H9 (cell line): ENCODE measurements around the gene RBKS. TPM values are rescaled to one million over a fixed set of nuclear protein-coding genes. Genes with fewer than 3 reads are reported as not detected.

ENCODE experiments used
- DNase-seq: peaks from one replicate; pipeline ENCODE4 v3.0.0-alpha.2; 2017
- H2AFZ ChIP-seq: one replicate; pipeline ENCODE4 v1.6.1; 2013; ENCODE audit warnings: mild to moderate bottlenecking, low read length, control low read depth, moderate library complexity
- H2AK5ac ChIP-seq: 2 replicates; pipeline ENCODE4 v1.6.1; 2013; ENCODE audit warnings: low read length, control low read depth, mixed read lengths; ENCODE audit not compliant: insufficient read length
- H2BK120ac ChIP-seq: one replicate; pipeline ENCODE4 v1.6.1; 2013; ENCODE audit warnings: low read depth, mild to moderate bottlenecking, low read length, control low read depth, inconsistent platforms; ENCODE audit not compliant: poor library complexity, severe bottlenecking
- H2BK12ac ChIP-seq: 2 replicates; pipeline ENCODE4 v1.6.1; 2013; ENCODE audit warnings: low read length, control low read depth, mixed read lengths, low read depth; ENCODE audit not compliant: insufficient read length
- H2BK15ac ChIP-seq: 2 replicates; pipeline ENCODE4 v1.6.1; 2013; ENCODE audit warnings: low read depth, low read length, control low read depth
- H2BK20ac ChIP-seq: one replicate; pipeline ENCODE4 v1.6.1; 2013; ENCODE audit warnings: low read depth, mild to moderate bottlenecking, low read length, control low read depth, inconsistent platforms; ENCODE audit not compliant: poor library complexity, severe bottlenecking
- H2BK5ac ChIP-seq: 2 replicates; pipeline ENCODE4 v1.6.1; 2013; ENCODE audit warnings: low read length, control low read depth, mixed read lengths; ENCODE audit not compliant: insufficient read length
- H3K14ac ChIP-seq: 2 replicates; pipeline ENCODE4 v1.6.1; 2013; ENCODE audit warnings: low read length, control low read depth; ENCODE audit not compliant: insufficient read depth
- H3K18ac ChIP-seq: 2 replicates; pipeline ENCODE4 v1.6.1; 2013; ENCODE audit warnings: low read depth, mild to moderate bottlenecking, mixed read lengths, low read length, control low read depth; ENCODE audit not compliant: insufficient read length
- H3K23ac ChIP-seq: 2 replicates; pipeline ENCODE4 v1.6.1; 2013; ENCODE audit warnings: low read length, control low read depth, mixed read lengths, low read depth; ENCODE audit not compliant: insufficient read length
- H3K23me2 ChIP-seq: 2 replicates; pipeline ENCODE4 v1.6.1; 2013; ENCODE audit warnings: low read depth, mild to moderate bottlenecking, mixed read lengths, low read length, control low read depth; ENCODE audit not compliant: insufficient read length, poor library complexity, severe bottlenecking
- H3K27ac ChIP-seq: 2 replicates; pipeline ENCODE4 v1.5.1; 2013; ENCODE audit warnings: low read length, control low read depth, mixed read lengths, low read depth; ENCODE audit not compliant: insufficient read length
- H3K27me3 ChIP-seq: 2 replicates; pipeline ENCODE4 v1.6.1; 2013; ENCODE audit warnings: low read length, control low read depth, inconsistent platforms; ENCODE audit not compliant: insufficient read depth
- H3K4ac ChIP-seq: 2 replicates; pipeline ENCODE4 v1.6.1; 2013; ENCODE audit warnings: low read depth, mild to moderate bottlenecking, control low read depth, inconsistent platforms, low read length, moderate library complexity
- H3K4me1 ChIP-seq: 2 replicates; pipeline ENCODE4 v1.6.1; 2013; ENCODE audit warnings: low read length, control low read depth, inconsistent platforms; ENCODE audit not compliant: insufficient read depth
- H3K4me2 ChIP-seq: 2 replicates; pipeline ENCODE4 v1.6.1; 2013; ENCODE audit warnings: low read length, control low read depth, mixed read lengths; ENCODE audit not compliant: insufficient read length, insufficient read depth
- H3K56ac ChIP-seq: 2 replicates; pipeline ENCODE4 v1.6.1; 2013; ENCODE audit warnings: low read depth, mild to moderate bottlenecking, mixed read lengths, low read length, control low read depth; ENCODE audit not compliant: insufficient read length
- H3K79me1 ChIP-seq: 2 replicates; pipeline ENCODE4 v1.6.1; 2013; ENCODE audit warnings: low read depth, mild to moderate bottlenecking, moderate library complexity, low read length, control low read depth, inconsistent platforms; ENCODE audit not compliant: insufficient read depth, poor library complexity, severe bottlenecking
- H3K79me2 ChIP-seq: 2 replicates; pipeline ENCODE4 v1.6.1; 2013; ENCODE audit warnings: low read length, control low read depth, inconsistent platforms; ENCODE audit not compliant: insufficient read depth
- H3K9ac ChIP-seq: 2 replicates; pipeline ENCODE4 v1.6.1; 2013; ENCODE audit warnings: low read length, control low read depth, mixed read lengths; ENCODE audit not compliant: insufficient read length; ENCODE audit errors: extremely low read depth
- H3K9me3 ChIP-seq: one replicate; pipeline ENCODE4 v1.6.1; 2013; ENCODE audit warnings: low read depth, low read length, inconsistent platforms; ENCODE audit not compliant: control insufficient read depth
- H3T11ph ChIP-seq: one replicate; pipeline ENCODE4 v1.6.1; 2013; ENCODE audit warnings: mild to moderate bottlenecking, low read length, control low read depth, inconsistent platforms
- H4K20me1 ChIP-seq: one replicate; pipeline ENCODE4 v1.6.1; 2013; ENCODE audit not compliant: control insufficient read depth, insufficient read length, insufficient read depth
- H4K5ac ChIP-seq: 2 replicates; pipeline ENCODE4 v1.6.1; 2013; ENCODE audit warnings: low read depth, mild to moderate bottlenecking, mixed read lengths, low read length, control low read depth; ENCODE audit not compliant: insufficient read length
- H4K8ac ChIP-seq: replicated peaks from 2 replicates; pipeline ENCODE4 v1.6.1; 2013; ENCODE audit warnings: low read length, control low read depth, mixed read lengths, low read depth; ENCODE audit not compliant: insufficient read length
- H4K91ac ChIP-seq: 2 replicates; pipeline ENCODE4 v1.6.1; 2013; ENCODE audit warnings: low read depth, mild to moderate bottlenecking, moderate library complexity, mixed read lengths, low read length, control low read depth; ENCODE audit not compliant: insufficient read length
- H3K27ac Mint-ChIP-seq, 3 experiments: 2 replicates in 2 of 3; 3 replicates in 1 of 3; pipeline ENCODE4 v1.8.0; 2020 to 2021; ENCODE audit warnings: mixed read lengths in 3 of 3, mild to moderate bottlenecking in 1 of 3, moderate library complexity in 1 of 3
- H3K27me3 Mint-ChIP-seq: 2 replicates; pipeline ENCODE4 v1.8.0; 2021; ENCODE audit warnings: low read depth, mild to moderate bottlenecking, moderate library complexity, mixed read lengths
- H3K36me3 Mint-ChIP-seq, 3 experiments: 2 replicates in 2 of 3; 3 replicates in 1 of 3; pipeline ENCODE4 v1.8.0; 2020 to 2021; ENCODE audit warnings: low read depth in 3 of 3, mixed read lengths in 3 of 3; ENCODE audit not compliant: insufficient read depth in 1 of 3
- H3K4me1 Mint-ChIP-seq, 2 experiments: 2 replicates each; pipeline ENCODE4 v1.8.0; 2020; ENCODE audit warnings: mixed read lengths in 2 of 2
- H3K4me3 Mint-ChIP-seq, 2 experiments: 2 replicates in 1 of 2; 3 replicates in 1 of 2; pipeline ENCODE4 v1.8.0; 2020 to 2021; ENCODE audit warnings: mild to moderate bottlenecking in 2 of 2, mixed read lengths in 2 of 2, moderate library complexity in 1 of 2
- H3K9me3 Mint-ChIP-seq, 2 experiments: 2 replicates in 1 of 2; 3 replicates in 1 of 2; pipeline ENCODE4 v1.8.0; 2020; ENCODE audit warnings: mild to moderate bottlenecking in 2 of 2, mixed read lengths in 2 of 2, moderate library complexity in 1 of 2
- CTCF ChIP-seq: fragments of 200-600 bp; sonication (generic); conservative IDR thresholded peaks from 3 replicates; pipeline ENCODE4 v1.8.0; 2021; ENCODE audit warnings: antibody characterized with exemption, mild to moderate bottlenecking
- total RNA-seq: library from RNA; stranded (reverse); gene quantifications from 2 replicates; pipeline ENCODE4 v1.2.1, GENCODE V29; 2021

The RBKS gene
- total RNA-seq, 1 experiment from 2014 or later: 2.3 TPM

- Histone ChIP-seq H3K79me1 (no peaks in the 10 kb centered on the region), H3K18ac (no peak overlapping the region), H3K4me1 (no peaks in the 10 kb centered on the region), H3K4ac (no peak overlapping the region), H3K56ac (no peak overlapping the region), H2BK15ac (no peak overlapping the region), H2AK5ac (no peak overlapping the region), H3K4me2 (no peak overlapping the region), H4K5ac (no peak overlapping the region), H3K23ac (no peak overlapping the region), H3K27me3 (no peaks in the 10 kb centered on the region; the same call in 1 of the 2 replicates), H3K9me3 (no peaks in the 10 kb centered on the region), H4K20me1 (no peaks in the 10 kb centered on the region), H4K91ac (no peak overlapping the region), H2BK12ac (no peak overlapping the region), H3K9ac (no peak overlapping the region), H2BK20ac (no peak overlapping the region), H2AFZ (no peak overlapping the region), H4K8ac (no peak overlapping the region), H2BK120ac (no peak overlapping the region), H3K27ac (no peak overlapping the region), H3T11ph (no peak overlapping the region), H3K79me2 (no peaks in the 10 kb centered on the region), H3K14ac (no peak overlapping the region), H2BK5ac (no peak overlapping the region), H3K23me2 (no peaks in the 10 kb centered on the region)
- TF ChIP-seq CTCF: no peak
- Mint-ChIP-seq H3K4me3 (no peak overlapping the region), H3K36me3 (no peaks in the 10 kb centered on the region), H3K27me3 (no peaks in the 10 kb centered on the region; the same call in none of the 2 replicates), H3K9me3 (no peaks in the 10 kb centered on the region; a peak in 1 of 5 replicates), H3K27ac (no peak overlapping the region), H3K4me1 (peaks cover 0 to 3% of the 10 kb centered on the region in 2 experiments; a peak in 2 of 4 replicates)
- DNase-seq: no peak
Observed at GRCh38 chr2:27804146-27804545, 86.0 kb downstream of the RBKS start.
